Stimulated activated CD8-positive, alpha-beta memory T cell treated with anti-CD3 and anti-CD28 coated beads, Interleukin-7, amount 100 ng/mL, for 48 hours (primary cell): ENCODE results near the gene NOTCH1.

Source experiments
- DNase-seq, 2 donors: peaks; one replicate each; pipeline ENCODE4 v3.0.0-alpha.2; 2020; ENCODE audit warnings: low read depth in 1 of 2; ENCODE audit errors: extremely low read depth in 1 of 2

Gene NOTCH1

GRCh38 chr9:136505406-136506403 is 40.1 kb downstream of the NOTCH1 start:
- no peak for DNase-seq

DNA sequence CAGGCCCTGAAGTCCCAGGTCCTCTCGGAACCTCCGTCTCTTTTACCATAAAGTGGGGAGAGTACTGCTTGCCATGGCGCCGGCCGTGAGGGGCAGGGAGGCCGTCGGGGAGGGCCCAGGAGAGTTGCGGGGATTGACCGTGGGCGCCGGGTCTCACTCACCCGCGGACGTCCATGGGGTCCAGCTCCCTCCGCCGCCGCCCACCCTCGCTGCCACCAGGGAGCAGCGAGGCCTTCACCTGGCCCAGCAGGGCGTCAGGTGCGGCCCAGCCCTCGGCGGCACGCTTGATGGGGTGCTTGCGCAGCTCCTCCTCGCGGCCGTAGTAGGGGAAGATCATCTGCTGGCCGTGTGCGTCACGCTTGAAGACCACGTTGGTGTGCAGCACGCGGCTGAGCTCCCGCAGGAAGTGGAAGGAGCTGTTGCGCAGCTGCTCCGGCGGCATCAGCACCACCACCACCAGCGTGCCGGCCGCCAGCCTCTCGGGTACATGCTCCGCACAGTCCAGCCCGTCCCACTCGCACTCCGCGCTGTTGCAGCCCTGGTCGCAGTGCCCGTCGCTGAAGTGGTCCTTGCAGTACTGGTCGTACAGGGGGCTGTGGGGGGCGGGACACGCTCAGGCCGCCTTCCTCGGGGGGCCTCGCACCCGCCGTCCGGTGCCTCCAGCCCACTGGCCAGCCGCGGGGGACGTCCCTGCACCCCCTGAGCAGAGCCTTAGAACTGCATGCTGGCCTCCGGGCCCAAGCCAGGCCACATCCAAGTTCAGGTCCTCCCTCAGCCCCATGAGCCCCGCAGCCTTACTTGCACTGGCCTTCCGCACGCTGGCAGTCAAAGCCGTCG is 41.1 kb downstream of the NOTCH1 start:
- no peak for DNase-seq

DNA sequence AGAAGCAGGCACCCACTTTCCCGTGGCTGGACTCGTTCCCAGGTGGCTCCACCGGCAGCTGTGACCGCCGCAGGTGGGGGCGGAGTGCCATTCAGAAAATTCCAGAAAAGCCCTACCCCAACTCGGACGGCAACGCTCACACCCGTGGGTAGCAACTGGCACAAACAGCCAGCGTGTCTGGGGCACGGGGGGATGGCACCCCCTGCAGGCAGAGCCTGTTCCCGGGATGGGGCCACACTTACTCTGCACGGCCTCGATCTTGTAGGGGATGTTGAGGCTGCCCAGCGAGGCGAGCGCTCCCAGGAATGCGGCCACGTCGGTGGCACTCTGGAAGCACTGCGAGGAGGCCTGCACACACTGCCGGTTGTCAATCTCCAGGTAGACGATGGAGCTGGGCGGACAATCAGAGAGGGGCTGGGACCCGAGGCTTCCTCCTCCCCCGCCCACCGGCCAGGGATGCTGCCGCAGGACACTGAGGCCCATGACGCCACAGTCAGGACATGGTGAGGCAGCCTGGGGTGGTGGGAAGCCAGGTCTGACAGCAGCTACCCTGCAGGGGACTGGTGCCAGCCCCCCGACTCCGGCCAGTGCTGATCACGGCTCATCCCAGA is 42.8 kb downstream of the NOTCH1 start:
- no peak for DNase-seq

DNA sequence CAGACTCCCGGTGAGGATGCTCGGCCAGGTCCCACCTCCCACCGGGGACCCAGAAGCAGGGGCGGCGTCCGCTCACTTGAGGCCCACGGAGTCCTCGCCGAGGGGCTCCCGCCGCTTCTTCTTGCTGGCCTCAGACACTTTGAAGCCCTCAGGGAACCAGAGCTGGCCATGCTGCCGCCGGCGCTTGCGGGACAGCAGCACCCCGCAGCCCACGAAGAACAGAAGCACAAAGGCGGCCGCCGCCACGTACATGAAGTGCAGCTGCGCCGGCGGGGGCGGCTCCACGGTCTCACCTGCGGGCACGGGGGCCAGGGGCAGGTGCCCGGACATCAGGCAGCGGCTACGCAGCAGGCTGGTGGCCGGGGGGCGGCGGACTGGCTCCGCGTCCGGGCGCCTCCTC is 43.7 kb downstream of the NOTCH1 start:
- DNase-seq: no peak

DNA sequence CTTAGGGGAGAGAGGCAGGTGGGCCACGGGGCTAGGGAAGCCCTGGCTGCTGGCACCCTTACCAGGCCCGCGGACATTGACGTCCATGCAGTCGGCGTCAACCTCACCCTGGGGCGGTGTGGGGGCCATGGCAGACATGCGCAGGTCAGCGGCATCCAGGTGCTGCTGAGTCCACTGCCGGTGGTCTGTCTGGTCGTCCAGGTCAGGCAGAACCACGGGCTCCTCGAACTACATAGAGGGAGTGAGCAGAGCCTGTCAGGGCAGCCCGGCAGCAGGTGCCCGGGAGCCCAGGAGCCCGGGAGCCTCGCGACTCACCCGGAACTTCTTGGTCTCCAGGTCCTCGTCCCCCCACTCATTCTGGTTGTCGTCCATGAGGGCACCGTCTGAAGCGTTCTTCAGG is 44.2 kb downstream of the NOTCH1 start:
- DNase-seq: no peak

- no peak for DNase-seq
These were observed 45.6 kb downstream of the NOTCH1 start for GRCh38 chr9:136499935-136500910.

GRCh38 chr9:136499071-136499934 is 46.5 kb downstream of the NOTCH1 start:
- DNase-seq: no peak

- no peak for DNase-seq
These were observed 47.7 kb downstream of the NOTCH1 start for GRCh38 chr9:136497916-136498695.

DNA sequence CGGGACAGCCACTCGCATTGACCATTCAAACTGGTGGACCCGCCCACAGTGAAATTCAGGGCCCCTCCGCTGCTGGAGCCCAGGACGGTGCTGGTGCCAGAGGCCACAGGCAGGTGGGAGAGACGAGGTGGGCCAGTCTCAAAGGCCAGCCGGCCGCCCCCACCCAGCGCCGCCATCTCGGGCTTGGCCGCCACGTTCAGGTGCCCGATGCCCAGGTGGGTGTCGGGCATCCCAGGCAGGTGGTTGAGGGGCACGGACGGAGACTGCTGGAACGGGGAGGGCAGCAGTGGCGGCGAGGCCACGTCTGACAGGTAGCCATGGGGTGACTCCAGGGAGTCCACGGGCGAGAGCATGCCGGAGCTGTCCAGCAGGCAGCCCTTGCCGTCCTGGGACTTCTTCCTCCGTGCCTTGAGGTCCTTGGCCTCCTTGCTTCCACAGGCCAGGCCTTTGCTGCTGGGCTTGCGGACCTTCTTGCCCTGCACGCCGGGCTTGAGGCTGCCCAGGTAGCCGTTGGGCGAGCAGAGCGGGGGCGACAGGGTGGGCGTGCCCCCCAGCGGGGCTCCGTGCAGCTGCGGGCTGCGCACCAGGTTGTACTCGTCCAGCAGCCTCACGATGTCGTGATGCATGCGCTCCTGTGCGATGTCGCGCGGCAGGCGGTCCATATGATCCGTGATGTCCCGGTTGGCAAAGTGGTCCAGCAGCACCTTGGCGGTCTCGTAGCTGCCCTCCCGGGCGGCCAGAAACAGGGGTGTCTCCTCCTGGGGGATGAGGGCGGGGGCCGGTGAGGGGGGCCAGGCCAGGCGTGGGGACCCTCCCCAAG is 48.8 kb downstream of the NOTCH1 start:
- DNase-seq: no peak

- no peak for DNase-seq
These were observed 49.7 kb downstream of the NOTCH1 start for GRCh38 chr9:136496181-136496580.

DNA sequence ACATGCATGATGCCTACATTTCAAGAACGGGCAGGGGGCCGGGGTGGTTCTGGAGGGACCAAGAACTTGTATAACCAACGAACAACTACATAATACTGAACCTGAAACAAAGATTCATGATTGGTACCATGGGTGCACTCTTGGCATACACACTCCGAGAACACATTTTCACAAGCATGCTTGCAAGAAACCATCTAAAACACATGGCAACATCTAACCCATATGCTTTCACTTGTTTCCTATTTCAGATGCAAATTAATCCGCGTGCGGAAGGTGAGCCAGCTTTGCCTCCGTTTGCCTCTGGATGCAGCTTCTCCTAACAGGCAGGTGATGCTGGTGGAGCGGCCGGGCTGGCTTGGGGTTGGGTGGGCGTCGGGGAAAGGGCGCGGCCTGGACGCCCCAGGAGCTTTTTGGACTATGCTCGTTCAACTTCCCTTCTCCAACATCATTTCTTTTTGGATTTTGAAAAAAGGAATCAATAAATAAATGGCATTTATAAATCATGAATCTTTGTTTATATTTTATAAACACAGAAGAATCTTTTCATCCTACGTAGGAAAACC is 50.5 kb downstream of the NOTCH1 start:
- no peak for DNase-seq

- no peak for DNase-seq
These were observed 51.2 kb downstream of the NOTCH1 start for GRCh38 chr9:136494531-136495215.

GRCh38 chr9:136494012-136494411 is 51.8 kb downstream of the NOTCH1 start:
- DNase-seq: no peak

- no peak for DNase-seq
These were observed 52.3 kb downstream of the NOTCH1 start for GRCh38 chr9:136493567-136493971.

GRCh38 chr9:136492978-136493522 is 52.8 kb downstream of the NOTCH1 start:
- no peak for DNase-seq

GRCh38 chr9:136489731-136490130 is 56.1 kb downstream of the NOTCH1 start:
- no peak for DNase-seq
